Panc1 (cell line): ENCODE results near the gene S100A16. TPM values are rescaled to one million over a fixed set of nuclear protein-coding genes. Genes with fewer than 3 reads are reported as not detected.

Experiments used
- ATAC-seq: fragments of 200-7000 bp; cut with Tn5 transposase; 2 replicates; pipeline ENCODE4 v1.9.1; 2020; ENCODE audit warnings: mild to moderate bottlenecking, moderate library complexity
- BruUV-seq: library from RNA; stranded (reverse); fragments of 400-500 nt; replicated peaks from 2 replicates; lab custom pipeline; 2021; lab: Mats Ljungman, UMichigan
- CTCF ChIA-PET: fragments of 300-600 bp; sonication (Branson Sonifier 250); formaldehyde crosslinking; loops from one replicate; lab custom pipeline; 2022; ENCODE audit warnings: antibody characterized with exemption; lab: Charles Lee
- POLR2A ChIA-PET: fragments of 300-600 bp; sonication (Branson Sonifier 250); formaldehyde crosslinking; loops from one replicate; lab custom pipeline; 2022; ENCODE audit warnings: antibody characterized with exemption; lab: Charles Lee
- DNase-seq: peaks from one replicate; pipeline ENCODE4 v3.0.0-alpha.2; 2010; ENCODE audit warnings: low read depth, low spot score
- H3K27ac ChIP-seq: 2 replicates; pipeline ENCODE4 v1.5.1; 2011; ENCODE audit warnings: mild to moderate bottlenecking, low read length, inconsistent platforms
- H3K27me3 ChIP-seq: fragments of 200-500 bp; sonication (Bioruptor generic); 2 replicates; pipeline ENCODE4 v1.6.0; 2014; ENCODE audit warnings: low read length, inconsistent platforms; ENCODE audit not compliant: control insufficient read depth, insufficient read depth
- H3K36me3 ChIP-seq: fragments of 200-500 bp; sonication (Bioruptor generic); 2 replicates; pipeline ENCODE4 v1.5.1; 2014; ENCODE audit warnings: inconsistent platforms, mild to moderate bottlenecking, low read length, moderate library complexity; ENCODE audit not compliant: control insufficient read depth, insufficient read depth
- H3K4me1 ChIP-seq: 2 replicates; pipeline ENCODE4 v1.5.1; 2011; ENCODE audit warnings: inconsistent platforms, mild to moderate bottlenecking, low read length, moderate library complexity; ENCODE audit not compliant: control insufficient read depth, insufficient read depth
- H3K4me3 ChIP-seq, 2 experiments: 2 replicates each; pipeline ENCODE4 v1.5.1; 2011 to 2012; ENCODE audit warnings: low read depth in 2 of 2, low read length in 2 of 2, mild to moderate bottlenecking in 2 of 2, inconsistent platforms in 1 of 2, moderate library complexity in 1 of 2
- H3K9me3 ChIP-seq: fragments of 200-500 bp; sonication (Bioruptor generic); 2 replicates; pipeline ENCODE4 v1.5.1; 2014; ENCODE audit warnings: low read depth, mild to moderate bottlenecking, inconsistent platforms, low read length, moderate library complexity; ENCODE audit not compliant: control insufficient read depth, insufficient read depth
- POLR2AphosphoS5 ChIP-seq: IDR thresholded peaks from 2 replicates; pipeline ENCODE4 v1.6.1; 2012; ENCODE audit warnings: mild to moderate bottlenecking, low read depth, low read length, moderate library complexity
- SIN3A ChIP-seq: IDR thresholded peaks from 2 replicates; pipeline ENCODE4 v1.6.1; 2012; ENCODE audit warnings: low read depth, mild to moderate bottlenecking, low read length, moderate library complexity, borderline replicate concordance; ENCODE audit not compliant: insufficient read depth
- TCF7L2 ChIP-seq: IDR thresholded peaks from 2 replicates; pipeline ENCODE4 v1.6.1; 2011; ENCODE audit warnings: mild to moderate bottlenecking, low read depth, low read length, inconsistent platforms
- in situ Hi-C: cut with HindIII; loops from 2 replicates; pipeline ENCODE4 v1.10.0; 2016; ENCODE audit warnings: low sequenced_read_pairs, low pct_unique_long_range_greater_than_20kb
- intact Hi-C: fragments of 100-400 bp; cut with micrococcal nuclease; formaldehyde crosslinking; loops from one replicate; pipeline ENCODE4 v1.10.0; 2022; ENCODE audit not compliant: unreplicated experiment
- total RNA-seq: library from RNA; stranded (reverse); gene quantifications from one replicate; pipeline ENCODE4 v1.2.1, GENCODE V29; 2021; ENCODE audit not compliant: unreplicated experiment
- TF ChIP-seq, protein P1 (sequence below), 2 experiments: IDR thresholded peaks; 2 replicates each; pipeline ENCODE4 v1.6.1; 2011 to 2012; ENCODE audit warnings: low read depth in 2 of 2, control low read depth in 1 of 2, low read length in 1 of 2, mild to moderate bottlenecking in 1 of 2, moderate library complexity in 1 of 2; ENCODE audit not compliant: insufficient read depth in 1 of 2
- TF ChIP-seq, protein P2 (sequence below): fragments of 450-650 bp; IDR thresholded peaks from 2 replicates; pipeline ENCODE4 v1.5.1; 2017; ENCODE audit warnings: mild to moderate bottlenecking

S100A16 gene
- total RNA-seq, 1 experiment from 2014 or later: 61.6 TPM

DNA sequence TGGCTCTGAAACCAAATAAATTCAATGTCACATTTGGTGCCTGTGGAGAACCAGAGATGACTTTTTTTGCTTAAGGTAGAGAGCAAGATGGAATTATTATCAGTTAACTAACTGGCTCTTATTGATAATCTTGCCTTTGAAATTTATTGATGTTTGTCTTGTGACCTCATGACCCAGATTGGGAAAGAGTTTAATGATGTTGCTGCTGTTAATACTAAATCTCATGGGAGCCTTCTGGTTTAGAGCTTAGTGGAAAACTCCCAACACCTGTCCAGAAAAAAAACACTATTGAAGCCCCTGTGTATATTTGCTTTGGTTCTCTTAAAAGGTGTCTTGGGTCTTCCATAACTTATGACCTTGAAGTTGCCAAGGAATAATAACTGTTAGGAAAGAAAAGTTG, 30.9 kb upstream of the S100A16 start:
- ChIA-PET POLR2A (interaction anchor here (0.6 to 1.0 kb wide), 2 partner anchors 10 to 222 kb away, joined by 3 to 7 read pairs; partner anchors contain the start of gene CHTOP), CTCF (no interaction called here)
- no peak overlapping the region for H3K27ac ChIP-seq
- DNase-seq: no peak
- H3K27me3 ChIP-seq: no peaks in the 10 kb centered on the region
- H3K4me3 ChIP-seq: no peak overlapping the region
- in situ Hi-C loops (no loop called here), intact Hi-C loops (no loop called here)
- BruUV-seq: TSS peak; percentile 7
- H3K4me1 ChIP-seq: no peaks in the 10 kb centered on the region
- H3K9me3 ChIP-seq: no peaks in the 10 kb centered on the region
- TF ChIP-seq, protein P1, sequence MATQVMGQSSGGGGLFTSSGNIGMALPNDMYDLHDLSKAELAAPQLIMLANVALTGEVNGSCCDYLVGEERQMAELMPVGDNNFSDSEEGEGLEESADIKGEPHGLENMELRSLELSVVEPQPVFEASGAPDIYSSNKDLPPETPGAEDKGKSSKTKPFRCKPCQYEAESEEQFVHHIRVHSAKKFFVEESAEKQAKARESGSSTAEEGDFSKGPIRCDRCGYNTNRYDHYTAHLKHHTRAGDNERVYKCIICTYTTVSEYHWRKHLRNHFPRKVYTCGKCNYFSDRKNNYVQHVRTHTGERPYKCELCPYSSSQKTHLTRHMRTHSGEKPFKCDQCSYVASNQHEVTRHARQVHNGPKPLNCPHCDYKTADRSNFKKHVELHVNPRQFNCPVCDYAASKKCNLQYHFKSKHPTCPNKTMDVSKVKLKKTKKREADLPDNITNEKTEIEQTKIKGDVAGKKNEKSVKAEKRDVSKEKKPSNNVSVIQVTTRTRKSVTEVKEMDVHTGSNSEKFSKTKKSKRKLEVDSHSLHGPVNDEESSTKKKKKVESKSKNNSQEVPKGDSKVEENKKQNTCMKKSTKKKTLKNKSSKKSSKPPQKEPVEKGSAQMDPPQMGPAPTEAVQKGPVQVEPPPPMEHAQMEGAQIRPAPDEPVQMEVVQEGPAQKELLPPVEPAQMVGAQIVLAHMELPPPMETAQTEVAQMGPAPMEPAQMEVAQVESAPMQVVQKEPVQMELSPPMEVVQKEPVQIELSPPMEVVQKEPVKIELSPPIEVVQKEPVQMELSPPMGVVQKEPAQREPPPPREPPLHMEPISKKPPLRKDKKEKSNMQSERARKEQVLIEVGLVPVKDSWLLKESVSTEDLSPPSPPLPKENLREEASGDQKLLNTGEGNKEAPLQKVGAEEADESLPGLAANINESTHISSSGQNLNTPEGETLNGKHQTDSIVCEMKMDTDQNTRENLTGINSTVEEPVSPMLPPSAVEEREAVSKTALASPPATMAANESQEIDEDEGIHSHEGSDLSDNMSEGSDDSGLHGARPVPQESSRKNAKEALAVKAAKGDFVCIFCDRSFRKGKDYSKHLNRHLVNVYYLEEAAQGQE (IDR thresholded peaks at IDR 0.05; ENCODE audit: insufficient read depth in 1 of 2, low read depth in 2 of 2, low read length in 1 of 2): no peak
- TF ChIP-seq POLR2AphosphoS5 (no peak), TCF7L2 (no peak), SIN3A (no peak)
- TF ChIP-seq, protein P2, sequence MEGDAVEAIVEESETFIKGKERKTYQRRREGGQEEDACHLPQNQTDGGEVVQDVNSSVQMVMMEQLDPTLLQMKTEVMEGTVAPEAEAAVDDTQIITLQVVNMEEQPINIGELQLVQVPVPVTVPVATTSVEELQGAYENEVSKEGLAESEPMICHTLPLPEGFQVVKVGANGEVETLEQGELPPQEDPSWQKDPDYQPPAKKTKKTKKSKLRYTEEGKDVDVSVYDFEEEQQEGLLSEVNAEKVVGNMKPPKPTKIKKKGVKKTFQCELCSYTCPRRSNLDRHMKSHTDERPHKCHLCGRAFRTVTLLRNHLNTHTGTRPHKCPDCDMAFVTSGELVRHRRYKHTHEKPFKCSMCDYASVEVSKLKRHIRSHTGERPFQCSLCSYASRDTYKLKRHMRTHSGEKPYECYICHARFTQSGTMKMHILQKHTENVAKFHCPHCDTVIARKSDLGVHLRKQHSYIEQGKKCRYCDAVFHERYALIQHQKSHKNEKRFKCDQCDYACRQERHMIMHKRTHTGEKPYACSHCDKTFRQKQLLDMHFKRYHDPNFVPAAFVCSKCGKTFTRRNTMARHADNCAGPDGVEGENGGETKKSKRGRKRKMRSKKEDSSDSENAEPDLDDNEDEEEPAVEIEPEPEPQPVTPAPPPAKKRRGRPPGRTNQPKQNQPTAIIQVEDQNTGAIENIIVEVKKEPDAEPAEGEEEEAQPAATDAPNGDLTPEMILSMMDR: no peak
- peaks cover 48% of the 10 kb centered on the region for H3K36me3 ChIP-seq
- no peak for ATAC-seq

DNA sequence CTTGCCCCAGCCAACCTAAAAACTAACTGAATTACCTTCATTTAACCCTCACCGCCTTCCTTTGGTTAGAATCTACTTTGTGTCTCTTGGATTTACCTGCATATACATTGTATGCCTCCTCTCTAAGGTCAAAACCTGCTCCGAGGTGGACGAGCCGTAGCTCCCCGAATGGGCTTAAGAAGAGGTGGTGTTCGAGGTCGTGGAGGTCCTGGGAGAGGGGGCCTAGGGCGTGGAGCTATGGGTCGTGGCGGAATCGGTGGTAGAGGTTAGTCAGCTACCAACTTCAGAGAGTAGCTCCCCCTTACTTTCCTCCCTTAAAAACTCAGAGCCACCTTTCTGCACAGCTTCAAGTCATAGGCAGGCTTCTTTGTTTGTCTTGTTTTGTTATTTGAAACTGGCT, 30.2 kb upstream of the S100A16 start:
- ChIA-PET POLR2A (interaction anchor here (1.0 kb wide), 1 partner anchor 9 kb away, joined by 4 read pairs; the partner anchor contains the start of gene CHTOP), CTCF (no interaction called here)
- no peaks in the 10 kb centered on the region for H3K4me1 ChIP-seq
- no peak for DNase-seq
- in situ Hi-C loops: no loop called here
- no TSS peak for BruUV-seq
- intact Hi-C loops: no loop called here
- no peaks in the 10 kb centered on the region for H3K9me3 ChIP-seq
- no peak overlapping the region for H3K27ac ChIP-seq
- peaks cover 53% of the 10 kb centered on the region for H3K36me3 ChIP-seq
- no peak overlapping the region for H3K4me3 ChIP-seq
- no peaks in the 10 kb centered on the region for H3K27me3 ChIP-seq
- TF ChIP-seq, protein P1 (IDR thresholded peaks at IDR 0.05; ENCODE audit: insufficient read depth in 1 of 2, low read depth in 2 of 2, low read length in 1 of 2): no peak
- TF ChIP-seq SIN3A (no peak), POLR2AphosphoS5 (no peak), TCF7L2 (no peak)
- TF ChIP-seq, protein P2: no peak
- no peak for ATAC-seq
